Measurements from ENCODE around the gene OR6F1. TPM values are rescaled to one million over a fixed set of nuclear protein-coding genes. Genes with fewer than 3 reads are reported as not detected.

The OR6F1 gene
- total RNA-seq, 2 donors from 2014 or later: not detected

- no peaks in the 10 kb centered on the region for H3K9me3 Mint-ChIP-seq
- H3K4me1 Mint-ChIP-seq: no peaks in the 10 kb centered on the region
- peaks cover 4% of the 10 kb centered on the region for H3K27me3 Mint-ChIP-seq
- H3K27ac Mint-ChIP-seq: no peak overlapping the region
- peak; percentile 40 for ATAC-seq (replicated peaks)
- H3K4me3 Mint-ChIP-seq: no peak overlapping the region
- no peaks in the 10 kb centered on the region for H3K36me3 Mint-ChIP-seq (ENCODE audit: low read depth)
Measured at GRCh38 chr1:247681288-247681897, 35.1 kb downstream of the OR6F1 start.

- Mint-ChIP-seq H3K27ac (no peak overlapping the region), H3K4me1 (no peaks in the 10 kb centered on the region), H3K36me3 (ENCODE audit: low read depth) (no peaks in the 10 kb centered on the region), H3K9me3 (no peaks in the 10 kb centered on the region), H3K4me3 (no peak overlapping the region), H3K27me3 (no peaks in the 10 kb centered on the region)
- no peak for ATAC-seq (replicated peaks)
Measured at GRCh38 chr1:247680171-247680570, 36.3 kb downstream of the OR6F1 start.

GRCh38 chr1:247679639-247680038 is 36.8 kb downstream of the OR6F1 start, which contains the start of gene OR13G1:
Gene OR13G1 (minus strand): TSS chr1:247679739. CDS start chr1:247673041, 6,698 bp downstream.
- no peak for ATAC-seq (replicated peaks)
- H3K27me3 Mint-ChIP-seq: no peaks in the 10 kb centered on the region
- H3K36me3 Mint-ChIP-seq (ENCODE audit: low read depth): no peaks in the 10 kb centered on the region
- no peak within 1 kb of the TSS for H3K27ac Mint-ChIP-seq
- no peak within 1 kb of the TSS for H3K4me3 Mint-ChIP-seq
- H3K9me3 Mint-ChIP-seq: no peaks in the 10 kb centered on the region
- no peaks in the 10 kb centered on the region for H3K4me1 Mint-ChIP-seq

- Mint-ChIP-seq H3K4me1 (no peaks in the 10 kb centered on the region), H3K9me3 (peaks cover 6% of the 10 kb centered on the region), H3K27ac (no peak overlapping the region), H3K4me3 (no peak overlapping the region), H3K27me3 (peaks cover 4% of the 10 kb centered on the region), H3K36me3 (ENCODE audit: low read depth) (no peaks in the 10 kb centered on the region)
- no peak for ATAC-seq (replicated peaks)
Measured at GRCh38 chr1:247669225-247669624, 47.2 kb downstream of the OR6F1 start.

Other genes with a start within 250 kb of the OR6F1 start
- not detected for gene OR2C3, start 180.2 kb downstream of the OR6F1 start, total RNA-seq
- gene GCSAML, start 167.5 kb downstream of the OR6F1 start, total RNA-seq: 1 to 10 TPM in 1 of 2 donors, not detected in 1; 1.1 TPM
- not detected for gene OR2G2, start 128.3 kb downstream of the OR6F1 start, total RNA-seq
- not detected for gene OR2G3, start 111.1 kb downstream of the OR6F1 start, total RNA-seq
- gene OR13G1, start 36.9 kb downstream of the OR6F1 start, total RNA-seq: not detected
- not detected for gene OR14K1, start 22.0 kb upstream of the OR6F1 start, total RNA-seq
- not detected for gene OR14A2, start 31.5 kb upstream of the OR6F1 start, total RNA-seq
- not detected for gene OR1C1, start 43.9 kb upstream of the OR6F1 start, total RNA-seq
- not detected for gene OR14A16, start 107.5 kb upstream of the OR6F1 start, total RNA-seq
- not detected for gene OR11L1, start 125.2 kb upstream of the OR6F1 start, total RNA-seq
- under 1 TPM; 0.13 to 0.19 TPM for gene TRIM58, start 140.5 kb upstream of the OR6F1 start, total RNA-seq
- gene OR2W3, start 178.9 kb upstream of the OR6F1 start, total RNA-seq: not detected
- gene OR2T8, start 203.6 kb upstream of the OR6F1 start, total RNA-seq: not detected
- gene OR2AJ1, start 208.2 kb upstream of the OR6F1 start, total RNA-seq: not detected
- not detected for gene OR2L8, start 232.2 kb upstream of the OR6F1 start, total RNA-seq
- under 1 TPM in 1 of 2 donors, not detected in 1; 0.26 TPM for gene OR2AK2, start 248.6 kb upstream of the OR6F1 start, total RNA-seq

All from activated T-helper 17 cell treated with anti-CD3 and anti-CD28 coated beads, Interleukin-2, amount 50 U/mL, for 72 hours (primary cell).